Measurements from ENCODE around the gene ARHGAP10.

The ARHGAP10 gene

DNA sequence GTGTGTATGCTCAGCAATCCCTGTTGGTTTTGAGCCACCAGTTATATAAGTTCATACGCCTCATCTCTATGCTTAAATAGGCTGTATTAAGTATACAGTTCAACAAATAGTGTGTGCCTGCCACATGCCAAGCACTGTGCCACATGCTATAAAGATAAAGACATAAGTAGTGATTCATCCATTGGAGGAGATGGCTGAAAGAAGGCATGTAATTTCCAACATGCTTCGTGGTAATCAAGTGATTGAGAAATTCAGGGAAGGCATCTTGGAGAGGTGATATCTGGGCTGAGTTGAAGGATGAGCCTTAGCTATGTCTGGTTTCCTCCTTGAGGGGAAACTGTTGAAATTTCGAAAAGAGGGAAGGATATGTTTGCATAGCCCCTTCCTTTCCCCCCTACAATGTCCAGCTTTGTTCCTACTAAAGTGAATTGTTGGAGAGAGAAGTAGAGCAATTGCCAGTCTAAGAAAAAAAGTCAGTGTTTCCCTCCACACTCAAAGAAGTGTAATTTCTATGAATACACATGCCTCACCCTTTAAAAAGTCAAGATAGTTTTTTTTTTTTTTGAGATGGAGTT lies 96.5 kb downstream of the ARHGAP10 start:
- no peak for DNase-seq

DNA sequence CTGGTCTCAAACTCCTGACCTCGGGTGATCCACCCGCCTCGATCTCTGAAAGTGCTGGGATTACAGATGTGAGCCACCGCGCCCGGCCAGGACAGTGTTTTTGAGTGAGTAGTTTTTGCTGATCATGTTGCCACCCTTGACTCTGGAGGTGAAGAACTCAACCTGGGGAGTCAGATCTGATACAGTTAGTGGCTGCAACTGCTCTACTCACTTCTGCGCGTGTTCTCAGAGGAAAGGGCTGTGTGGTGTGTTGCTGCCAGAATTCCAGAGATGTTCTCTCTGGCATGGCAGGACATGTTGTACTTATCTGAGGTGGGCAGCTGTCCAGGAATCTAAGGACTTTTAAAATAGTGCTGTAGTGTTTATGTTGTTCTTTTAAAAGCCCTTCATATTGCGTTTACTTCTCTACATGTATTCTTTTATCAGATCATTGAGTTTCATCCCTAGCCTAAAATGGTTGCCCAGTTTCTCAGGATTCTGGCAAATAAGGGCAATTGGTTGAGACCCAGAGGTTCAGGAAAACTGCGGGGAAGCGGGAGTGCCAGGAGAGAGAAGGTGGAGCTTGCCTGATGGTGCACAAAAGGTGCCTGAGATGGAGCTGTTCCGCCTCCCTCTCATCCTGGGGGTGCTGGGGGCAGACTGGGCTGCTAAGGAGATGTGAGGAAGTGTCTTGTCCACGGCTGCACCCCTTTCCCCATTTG lies 97.7 kb downstream of the ARHGAP10 start:
- DNase-seq = no peak

DNA sequence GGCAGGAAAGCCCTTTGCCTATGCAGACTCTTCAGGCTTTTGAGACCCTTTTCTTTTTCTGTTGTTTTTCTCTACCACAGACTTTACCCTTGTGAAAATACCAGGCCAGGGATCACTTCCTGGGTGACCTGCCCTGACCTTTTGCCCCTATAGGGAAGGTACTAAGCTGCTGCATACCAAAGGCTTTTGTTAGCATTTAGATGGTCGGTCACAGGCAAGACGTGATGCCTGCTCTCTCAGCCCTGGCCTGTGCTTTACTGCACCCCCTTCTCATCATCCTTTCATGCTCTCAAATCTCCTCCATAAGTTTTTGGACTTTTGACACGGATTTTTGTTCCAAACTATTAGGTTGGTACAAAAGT lies 98.2 kb downstream of the ARHGAP10 start:
- no peak for DNase-seq

GRCh38 chr4:147830987-147831386 lies 99.1 kb downstream of the ARHGAP10 start:
- DNase-seq = no peak

DNA sequence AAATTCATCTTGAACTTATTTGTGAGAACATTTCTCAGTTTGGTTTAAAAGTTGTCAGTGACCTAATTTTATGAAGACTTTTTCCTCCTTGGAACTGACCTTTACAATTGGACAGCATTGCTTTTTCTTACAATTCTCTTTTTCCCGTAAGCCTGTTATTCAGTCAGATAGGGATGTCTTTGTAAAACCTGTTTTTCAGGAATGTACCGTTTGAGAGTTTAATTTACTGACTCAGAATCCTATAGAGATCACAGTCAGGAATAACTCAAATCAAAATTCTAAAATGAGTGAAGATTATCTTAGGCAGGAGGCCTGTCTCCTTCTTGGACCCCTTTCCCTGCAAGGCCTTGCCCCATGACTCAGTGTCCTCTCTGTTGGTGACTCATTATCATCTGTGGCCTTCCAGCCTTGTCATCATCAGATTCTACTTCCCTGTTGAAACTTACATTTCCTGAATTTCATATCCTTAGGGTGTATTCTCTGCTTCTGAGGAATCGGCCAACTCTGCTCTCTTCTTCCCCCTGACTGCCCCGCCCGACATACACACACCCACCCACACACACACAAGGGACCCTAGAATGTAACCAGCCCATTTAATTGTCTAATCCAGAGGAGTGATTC lies 99.8 kb downstream of the ARHGAP10 start:
- DNase-seq = no peak

DNA sequence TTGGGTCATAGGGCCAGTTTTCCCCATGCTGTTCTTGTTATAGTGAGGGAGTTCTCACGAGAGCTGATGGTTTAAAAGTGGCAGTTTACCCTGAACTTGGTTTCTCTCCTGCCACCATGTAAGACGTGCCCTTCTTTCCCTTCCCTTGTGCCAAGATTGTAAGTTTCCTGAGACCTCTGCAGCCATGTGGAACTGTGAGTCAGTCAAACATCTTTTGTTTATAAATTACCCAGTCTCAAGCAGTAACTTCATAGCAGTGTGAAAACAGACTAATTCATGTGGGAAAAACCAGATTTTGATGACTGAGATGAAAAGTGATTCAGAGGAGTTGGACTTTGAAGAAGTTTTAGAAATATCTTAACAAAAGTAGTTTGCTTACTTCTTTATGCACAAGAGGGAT lies 101.4 kb downstream of the ARHGAP10 start:
- no peak for DNase-seq

- DNase-seq = no peak
These were observed 101.9 kb downstream of the ARHGAP10 start for GRCh38 chr4:147833741-147834140.

DNA sequence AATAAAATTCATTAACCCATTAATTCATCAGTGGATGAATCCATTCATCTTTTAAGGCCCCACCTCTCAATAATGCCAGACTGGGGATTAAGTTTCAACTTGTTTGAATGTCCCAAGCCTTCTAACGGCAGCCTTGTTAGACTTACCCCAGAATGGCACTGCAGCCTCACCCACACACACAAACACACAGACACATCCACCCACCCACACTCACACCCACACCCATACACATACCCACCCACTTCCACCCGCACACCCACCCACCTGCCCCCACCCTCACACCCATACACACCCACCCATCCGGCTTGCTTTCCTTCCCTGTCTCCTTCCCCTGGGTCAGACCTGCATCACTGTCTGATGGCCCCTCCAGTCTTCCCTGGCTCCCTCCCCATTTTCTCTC lies 102.6 kb downstream of the ARHGAP10 start:
- no peak for DNase-seq

- no peak for DNase-seq
These were observed 104.9 kb downstream of the ARHGAP10 start for GRCh38 chr4:147836807-147837206.

DNA sequence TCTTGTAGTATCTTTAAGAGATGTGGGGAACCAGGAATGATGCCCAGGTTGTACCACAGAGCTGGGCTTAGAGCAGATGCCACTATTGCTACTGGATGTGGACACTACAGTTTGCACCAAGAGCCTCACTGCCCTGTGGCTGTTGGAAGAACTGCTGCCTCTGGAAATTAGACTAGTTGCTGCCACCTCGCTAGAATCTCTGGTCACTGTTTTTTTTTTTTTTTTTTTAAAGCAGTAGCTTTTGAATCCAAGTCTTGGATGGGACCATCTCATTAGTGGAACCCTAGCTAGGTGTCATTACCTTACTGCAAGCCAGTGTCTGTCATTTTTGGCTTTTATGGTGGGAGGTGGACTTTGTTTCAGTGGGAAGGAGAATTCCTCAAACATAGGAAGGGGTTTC lies 105.5 kb downstream of the ARHGAP10 start:
- no peak for DNase-seq

- DNase-seq = no peak
These were observed 106.0 kb downstream of the ARHGAP10 start for GRCh38 chr4:147837854-147838253.

- no peak for DNase-seq
These were observed 107.3 kb downstream of the ARHGAP10 start for GRCh38 chr4:147839200-147839599.

GRCh38 chr4:147839663-147840062 lies 107.8 kb downstream of the ARHGAP10 start:
- DNase-seq = no peak

DNA sequence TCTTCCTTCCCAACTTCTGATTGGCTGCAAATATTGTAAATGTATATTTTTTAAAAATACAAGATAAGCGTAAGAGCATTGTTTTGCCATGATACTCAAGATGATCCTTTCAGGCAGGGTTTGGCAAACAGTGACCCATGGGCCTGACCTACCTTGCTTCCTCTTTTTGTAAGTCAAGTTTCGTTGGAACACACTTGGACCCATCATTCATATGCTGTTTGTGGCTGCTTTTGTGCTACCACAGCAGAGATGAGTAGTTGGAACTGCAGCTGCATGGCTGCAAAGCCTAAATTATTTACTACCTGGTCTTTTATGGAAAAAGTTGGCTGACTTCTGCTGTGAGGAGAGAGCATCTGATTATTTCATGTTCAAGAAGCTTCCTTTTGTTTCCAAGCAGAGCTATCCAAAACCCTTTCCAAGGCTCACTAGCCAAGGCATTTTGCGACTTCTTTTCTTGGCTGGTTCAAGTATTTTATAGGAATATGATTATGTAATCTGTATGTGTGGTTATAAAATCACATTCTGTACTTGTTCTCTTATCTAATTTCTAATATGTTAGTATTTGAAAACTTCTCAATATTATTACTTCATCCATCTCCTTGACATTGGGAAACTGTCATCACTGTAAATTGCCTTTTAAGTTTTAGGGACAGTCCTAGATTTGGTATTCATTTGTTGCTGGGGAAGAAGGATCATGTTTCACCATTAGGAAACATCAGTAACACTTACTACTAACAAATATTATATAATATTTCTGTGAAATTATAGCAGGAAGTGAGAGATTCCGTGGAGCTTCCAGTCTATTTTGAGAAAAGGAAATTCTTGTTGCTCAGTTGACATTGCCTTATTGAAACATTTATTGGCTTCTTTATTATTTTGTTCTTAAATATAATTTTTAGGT lies 109.2 kb downstream of the ARHGAP10 start:
- DNase-seq = no peak

- DNase-seq = no peak
These were observed 110.7 kb downstream of the ARHGAP10 start for GRCh38 chr4:147842573-147842972.

- DNase-seq = no peak
These were observed 111.3 kb downstream of the ARHGAP10 start for GRCh38 chr4:147843162-147843561.

DNA sequence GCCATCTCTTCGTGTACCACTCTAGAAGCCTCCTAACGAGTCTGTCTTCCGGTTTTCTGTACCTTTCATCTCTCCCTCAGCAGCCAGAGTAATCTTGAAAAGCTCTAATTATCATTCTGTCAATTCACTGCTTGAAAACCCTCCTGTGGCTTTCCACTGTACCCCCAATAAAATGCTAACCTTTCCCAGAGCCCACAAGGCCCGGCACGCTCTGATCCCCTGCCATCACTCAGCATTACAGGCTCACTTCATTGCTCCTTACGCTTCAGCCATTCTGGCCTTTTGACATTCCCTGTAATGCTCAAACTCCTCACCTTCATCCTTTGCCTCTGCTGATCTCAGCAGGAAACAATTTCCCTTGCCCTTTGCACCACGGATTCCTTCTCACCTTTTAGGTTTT lies 112.9 kb downstream of the ARHGAP10 start:
- DNase-seq = no peak

- DNase-seq = no peak
These were observed 114.6 kb downstream of the ARHGAP10 start for GRCh38 chr4:147846318-147847155.

DNA sequence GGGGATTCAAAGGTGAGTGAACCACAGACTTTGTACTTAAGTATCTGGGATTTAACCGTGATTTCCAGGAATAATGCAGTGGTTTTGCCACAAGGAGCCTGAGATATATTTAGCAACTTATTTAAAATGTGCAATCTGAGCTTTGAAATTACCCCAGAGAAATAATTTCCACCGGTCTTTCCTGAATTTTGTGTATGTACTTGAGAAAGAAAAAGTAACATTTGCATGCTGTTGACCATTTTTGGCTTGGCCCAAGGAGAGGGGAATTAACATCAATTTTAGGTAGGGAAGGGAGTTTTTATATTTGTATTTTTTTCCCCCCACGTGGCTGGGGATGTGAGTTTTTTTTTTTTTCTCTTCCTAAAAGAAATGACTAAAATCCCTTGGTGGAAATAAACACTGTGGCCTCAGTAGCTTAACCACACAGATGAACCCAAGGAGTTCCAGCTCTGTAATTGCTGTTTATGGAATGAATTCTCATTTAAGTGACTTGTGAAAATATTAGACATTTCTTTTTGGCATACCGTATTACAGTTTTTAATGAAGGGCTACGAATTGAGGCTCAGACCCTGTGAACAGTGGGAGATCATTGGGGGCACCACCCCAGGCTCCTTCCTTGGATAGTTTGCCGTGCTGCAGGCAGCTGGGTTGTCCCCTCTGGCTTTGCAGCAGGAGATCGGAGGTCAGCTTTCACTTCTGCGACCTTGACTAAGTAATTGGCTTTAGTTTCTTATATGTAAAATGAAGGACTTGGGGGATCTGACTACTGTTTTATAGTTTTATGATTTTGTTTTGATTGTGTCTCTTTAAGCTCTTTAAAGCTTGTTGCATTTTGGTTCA lies 116.1 kb downstream of the ARHGAP10 start:
- no peak for DNase-seq

DNA sequence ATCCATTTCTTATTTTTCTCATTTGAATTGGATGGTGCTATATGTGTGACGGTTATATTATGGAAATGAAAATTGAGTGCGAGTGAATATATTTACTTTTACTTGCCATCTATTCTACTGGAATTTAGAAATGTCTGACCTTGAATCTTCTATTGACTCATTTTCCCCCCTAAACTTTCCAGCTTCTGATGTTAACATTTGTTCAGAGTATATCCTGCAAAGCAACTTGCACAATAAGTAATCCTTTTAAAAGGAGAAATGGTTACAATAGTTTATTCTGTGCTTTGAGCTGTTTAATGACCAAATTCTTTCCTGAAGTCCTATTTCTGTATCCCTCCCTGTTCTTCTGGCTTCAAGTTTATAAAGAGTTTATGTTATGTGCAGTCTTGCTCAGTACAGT lies 116.7 kb downstream of the ARHGAP10 start:
- DNase-seq = no peak

- DNase-seq = no peak
These were observed 119.2 kb downstream of the ARHGAP10 start for GRCh38 chr4:147851135-147851534.

GRCh38 chr4:147853706-147854105 lies 121.8 kb downstream of the ARHGAP10 start:
- DNase-seq = no peak

All from effector CD8-positive, alpha-beta T cell (primary cell).